GM12878 (cell line): ENCODE results near the gene CAP2. TPM values are rescaled to one million over a fixed set of nuclear protein-coding genes. Genes with fewer than 3 reads are reported as not detected.

Experiments
- ATAC-seq: fragments of 200-7000 bp; cut with Tn5 transposase; 3 replicates; pipeline ENCODE4 v1.9.1; 2020; ENCODE audit warnings: mild to moderate bottlenecking, moderate library complexity
- BruUV-seq: library from RNA; stranded (reverse); fragments of 400-500 nt; replicated peaks from 2 replicates; lab custom pipeline; 2021; lab: Mats Ljungman, UMichigan
- CTCF ChIA-PET: fragments of 300-600 bp; sonication (Branson Sonifier 250); formaldehyde crosslinking; extraction: SDS; loops from one replicate; lab custom pipeline; 2021; ENCODE audit warnings: inconsistent platforms; lab: Yijun Ruan, JAX
- POLR2A ChIA-PET: fragments of 350-600 bp; formaldehyde crosslinking; extraction: SDS; loops from one replicate; lab custom pipeline; 2021; ENCODE audit warnings: inconsistent platforms; lab: Charles Lee
- RAD21 ChIA-PET: fragments of 300-600 bp; sonication (Branson Sonifier 250); formaldehyde crosslinking; loops from one replicate; lab custom pipeline; 2023; ENCODE audit warnings: antibody characterized with exemption; ENCODE audit not compliant: unreplicated experiment; lab: Charles Lee
- SMC1A ChIA-PET: fragments of 300-600 bp; sonication (Branson Sonifier 250); formaldehyde crosslinking; loops from one replicate; lab custom pipeline; 2023; ENCODE audit not compliant: unreplicated experiment, uncharacterized antibody; lab: Charles Lee
- DNase-seq: peaks from one replicate; pipeline ENCODE4 v3.0.0-alpha.2; 2011; ENCODE audit warnings: low read depth, low spot score
- FAIRE-seq: peaks from 3 replicates; lab custom pipeline; 2011; peaks lifted over from hg19 to GRCh38; lab: Jason Lieb, UNC
- H2AFZ ChIP-seq: 2 replicates; pipeline ENCODE4 v1.6.0; 2011; ENCODE audit warnings: low read depth, low read length, control low read depth; ENCODE audit not compliant: control insufficient read depth
- H3K27ac ChIP-seq: 2 replicates; pipeline ENCODE4 v1.5.1; 2011; ENCODE audit warnings: control low read depth; ENCODE audit not compliant: control insufficient read depth, insufficient read depth
- H3K27me3 ChIP-seq, 2 experiments: replicated peaks in 1 of 2; 2 replicates each; pipeline versions ENCODE4 v1.6.0 to v1.6.1; 2011; ENCODE audit warnings: low read length in 1 of 2; ENCODE audit not compliant: control insufficient read depth in 2 of 2, insufficient read depth in 2 of 2
- H3K36me3 ChIP-seq, 2 experiments: 2 replicates each; pipeline ENCODE4 v1.5.1; 2011; ENCODE audit warnings: low read length in 1 of 2; ENCODE audit not compliant: control insufficient read depth in 2 of 2, insufficient read depth in 2 of 2
- H3K4me1 ChIP-seq: 2 replicates; pipeline ENCODE4 v1.6.1; 2011; ENCODE audit warnings: mild to moderate bottlenecking, low read length, moderate library complexity, mixed read lengths; ENCODE audit not compliant: control insufficient read depth, insufficient read depth
- H3K4me2 ChIP-seq: 2 replicates; pipeline ENCODE4 v1.6.0; 2011; ENCODE audit warnings: control low read depth; ENCODE audit not compliant: control insufficient read depth, insufficient read depth
- H3K4me3 ChIP-seq: fragments of 200-600 bp; sonication (generic); 2 replicates; pipeline ENCODE4 v1.5.1; 2016
- H3K79me2 ChIP-seq: 2 replicates; pipeline ENCODE4 v1.6.0; 2011; ENCODE audit warnings: low read length; ENCODE audit not compliant: control insufficient read depth, insufficient read depth
- H3K9ac ChIP-seq: 2 replicates; pipeline ENCODE4 v1.8.0; 2011; ENCODE audit warnings: low read length, control low read depth, mixed read lengths; ENCODE audit not compliant: control insufficient read depth, insufficient read depth
- H3K9me3 ChIP-seq: replicated peaks from 3 replicates; pipeline ENCODE4 v1.5.1; 2011; ENCODE audit warnings: mild to moderate bottlenecking, low read length; ENCODE audit not compliant: control insufficient read depth, insufficient read depth
- H4K20me1 ChIP-seq: 2 replicates; pipeline ENCODE4 v1.6.0; 2011; ENCODE audit not compliant: control insufficient read depth, insufficient read depth
- CBX3 ChIP-seq: fragments of 200-600 bp; sonication (generic); IDR thresholded peaks from 2 replicates; pipeline ENCODE4 v1.6.1; 2016; ENCODE audit warnings: low read depth, borderline replicate concordance
- DPF2 ChIP-seq: fragments of 450-650 bp; IDR thresholded peaks from 2 replicates; pipeline ENCODE4 v1.6.1; 2017; ENCODE audit warnings: mild to moderate bottlenecking
- EZH2 ChIP-seq: IDR thresholded peaks from 2 replicates; pipeline ENCODE4 v1.6.1; 2012; ENCODE audit warnings: low read depth, mild to moderate bottlenecking, control low read depth, inconsistent platforms, low read length, borderline replicate concordance; ENCODE audit not compliant: control insufficient read depth
- NFYA ChIP-seq: IDR thresholded peaks from 2 replicates; pipeline ENCODE4 v1.6.1; 2011; ENCODE audit warnings: low read depth, mild to moderate bottlenecking, low read length, improper control_type of control experiment, borderline replicate concordance
- PAX8 ChIP-seq: fragments of 450-650 bp; IDR thresholded peaks from 2 replicates; pipeline ENCODE4 v1.6.1; 2017; ENCODE audit warnings: mild to moderate bottlenecking, moderate library complexity
- PBX3 ChIP-seq: IDR thresholded peaks from 2 replicates; pipeline ENCODE4 v1.6.1; 2011; ENCODE audit warnings: mild to moderate bottlenecking, low read depth, low read length, moderate library complexity; ENCODE audit not compliant: insufficient replicate concordance
- RELB ChIP-seq: fragments of 450-650 bp; IDR thresholded peaks from 2 replicates; pipeline ENCODE4 v1.6.1; 2017; ENCODE audit warnings: low read depth, mild to moderate bottlenecking, moderate library complexity
- SIX5 ChIP-seq: IDR thresholded peaks from 2 replicates; pipeline ENCODE4 v1.6.1; 2011; ENCODE audit warnings: mild to moderate bottlenecking, low read depth, low read length, moderate library complexity; ENCODE audit not compliant: severe bottlenecking
- SMAD5 ChIP-seq: IDR thresholded peaks from 2 replicates; pipeline ENCODE4 v1.6.1; 2016; ENCODE audit warnings: antibody characterized with exemption, low read depth
- STAT1 ChIP-seq: fragments of 450-650 bp; conservative IDR thresholded peaks from 2 replicates; pipeline ENCODE4 v1.6.1; 2014; ENCODE audit warnings: antibody characterized with exemption, mild to moderate bottlenecking
- ZNF217 ChIP-seq: fragments of 450-650 bp; IDR thresholded peaks from 2 replicates; pipeline ENCODE4 v1.6.1; 2017; ENCODE audit warnings: antibody characterized with exemption, mild to moderate bottlenecking
- ZSCAN29 ChIP-seq: fragments of 450-650 bp; IDR thresholded peaks from 2 replicates; pipeline ENCODE4 v1.6.1; 2017; ENCODE audit warnings: mild to moderate bottlenecking, moderate library complexity
- ZZZ3 ChIP-seq: IDR thresholded peaks from 2 replicates; pipeline ENCODE4 v1.6.1; 2011; ENCODE audit warnings: low read depth; ENCODE audit not compliant: control insufficient read depth, insufficient read length
- WGBS: methylation state at CpG from one replicate; pipeline ENCODE4 v1.1.6; 2016; ENCODE audit warnings: low lambda C conversion rate; ENCODE audit not compliant: insufficient replicate concordance, insufficient coverage; ENCODE audit errors: missing lambda C conversion rate; 5-methylcytosine and 5-hydroxymethylcytosine counted together
- in situ Hi-C: fragments of 300-500 bp; cut with MboI; formaldehyde crosslinking; loops from 9 replicates; pipeline ENCODE4 v1.14.3; 2018; ENCODE audit warnings: mixed read lengths
- intact Hi-C: fragments of 100-400 bp; cut with micrococcal nuclease; formaldehyde crosslinking; loops from one replicate; pipeline ENCODE4 v1.14.2; 2022; ENCODE audit not compliant: unreplicated experiment
- polyA plus RNA-seq, 11 experiments: library from polyadenylated mRNA; depleted of rRNA in 4 of 11; unstranded in 6 of 11; stranded (reverse) in 5 of 11; fragments of >200 nt; fragmentation: Nextera tagmentation in 4 of 11; fragmentation: Illumina TruSeq in 1 of 11; extraction: Ambion mirVana in 4 of 11; extraction: Trizol in 1 of 11; gene quantifications; 1 replicate in 1 of 11; 2 replicates in 10 of 11; pipeline versions ENCODE4 v1.2.1 to v1.2.3, GENCODE V29; 2011 to 2016; ENCODE audit warnings: inconsistent platforms in 2 of 11, missing spikeins in 2 of 11, low read depth in 1 of 11
- total RNA-seq, 4 experiments: library from RNA; depleted of rRNA in 3 of 4; stranded (reverse); fragments of >200 nt in 3 of 4; fragmentation: Illumina TruSeq in 1 of 4; extraction: Trizol in 1 of 4; gene quantifications; 2 replicates each; pipeline versions ENCODE4 v1.2.1 to v1.2.3, GENCODE V29; 2013 to 2021

Gene CAP2
- total and polyA plus RNA-seq, 10 of the 15 experiments (the other 5 are each of a cell fraction or from before 2014, with no cell fraction given) = 0.10 to 2.0 (median 0.15) TPM; not detected in 7

GRCh38 chr6:17478946-17479345 lies 85.6 kb downstream of the CAP2 start:
- Histone ChIP-seq H3K9me3 (no peaks in the 10 kb centered on the region), H3K9ac (no peak overlapping the region), H3K4me2 (no peak overlapping the region), H3K36me3 (no peaks in the 10 kb centered on the region), H3K27me3 (0 out of 4 replicates have a peak, but pooled peaks cover 0 to 2% of the 10 kb centered on the region in 2 experiments), H3K4me1 (no peaks in the 10 kb centered on the region), H4K20me1 (no peaks in the 10 kb centered on the region), H2AFZ (no peak overlapping the region), H3K27ac (no peak overlapping the region), H3K4me3 (no peak overlapping the region), H3K79me2 (no peaks in the 10 kb centered on the region)
- BruUV-seq = no TSS peak
- WGBS = 50% methylated on average over 7 of the region's 7 CpGs
- intact Hi-C loops = no loop called here
- CTCF ChIA-PET = interaction anchor here (0.7 kb wide), 1 partner anchor 856 kb away, joined by 4 read pairs; no protein-coding TSS in a partner anchor
- SMC1A ChIA-PET = interaction anchor here (0.7 to 1.6 kb wide), 4 partner anchors 14 to 105 kb away, joined by 3 to 5 read pairs (median 3); no protein-coding TSS in a partner anchor
- FAIRE-seq (no peak), DNase-seq (no peak), ATAC-seq (no peak)
- in situ Hi-C loops = no loop called here
- RAD21 ChIA-PET = no interaction called here
- TF ChIP-seq SIX5 (no peak), PBX3 (no peak), ZZZ3 (no peak), ZNF217 (no peak), ZSCAN29 (no peak), STAT1 (no peak), CBX3 (no peak), EZH2 (no peak), PAX8 (no peak), NFYA (no peak), SMAD5 (no peak), RELB (no peak), DPF2 (no peak)
- POLR2A ChIA-PET = no interaction called here
